Activated CD8-positive, alpha-beta memory T cell treated with anti-CD3 and anti-CD28 coated beads, Interleukin-2, amount 50 U/mL, for 1 hour (primary cell): Measurements from ENCODE around the gene ATF2.

ENCODE experiments used
- DNase-seq: peaks from one replicate; pipeline ENCODE4 v3.0.0-alpha.2; 2020; ENCODE audit errors: extremely low read depth

The ATF2 gene

DNA sequence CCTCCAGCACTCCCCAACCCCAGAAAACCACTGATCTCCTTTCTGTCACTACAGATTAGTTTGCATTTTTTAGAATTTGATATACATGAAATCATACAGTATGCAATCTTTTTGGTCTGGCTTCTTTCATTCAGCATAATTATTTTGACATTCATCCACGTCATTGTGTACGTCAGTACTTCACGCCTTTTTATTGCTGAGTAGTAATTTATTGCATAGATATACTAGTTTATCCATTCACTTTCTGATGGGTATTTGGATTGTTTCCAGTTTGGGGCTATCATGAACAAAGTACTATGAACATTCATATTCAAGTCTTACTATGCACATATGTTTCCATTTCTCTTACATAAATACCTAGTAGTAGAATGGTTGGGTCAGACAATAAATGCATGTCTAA is 142.8 kb downstream of the ATF2 start:
- no peak for DNase-seq

DNA sequence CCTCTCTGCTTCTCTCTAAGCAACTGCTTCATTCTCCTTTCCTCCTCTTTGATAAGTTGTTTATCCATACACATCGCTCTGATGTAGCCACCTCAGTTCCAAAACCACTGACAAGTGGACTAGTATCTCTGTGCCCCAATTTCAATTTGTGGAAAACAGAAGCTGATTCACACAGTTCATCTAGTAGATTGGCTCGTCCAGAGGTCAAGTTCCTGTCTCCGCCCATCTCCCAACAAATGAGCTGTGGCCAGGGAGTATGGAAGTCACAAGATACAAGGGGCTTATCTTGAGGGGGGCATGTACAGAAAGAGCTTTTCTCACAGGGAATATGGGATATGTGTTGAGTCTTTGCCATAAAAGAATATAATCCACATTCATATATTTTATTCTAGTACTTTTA is 145.1 kb downstream of the ATF2 start:
- no peak for DNase-seq
